Measurements from ENCODE around the gene WWOX. TPM values are rescaled to one million over a fixed set of nuclear protein-coding genes. Genes with fewer than 3 reads are reported as not detected.
A peak's percentile ranks its signal among the peaks of the same experiment; 100 is the strongest.

Gene WWOX
- total RNA-seq, 6 experiments from 2014 or later = 0.46 to 3.4 (median 1.3) TPM

- H3K9me3 Mint-ChIP-seq = peaks cover 62% of the 10 kb centered on the region
- H3K4me3 Mint-ChIP-seq = no peak overlapping the region
- TF ChIP-seq CTCF (IDR thresholded peaks at IDR 0.05) = no peak
- H3K27ac Mint-ChIP-seq = no peak overlapping the region
- DNase-seq = no peak
- no peaks in the 10 kb centered on the region for H3K36me3 Mint-ChIP-seq (ENCODE audit: low read depth)
- no peaks in the 10 kb centered on the region for H3K4me1 Mint-ChIP-seq (ENCODE audit: low read depth)
- no peaks in the 10 kb centered on the region for H3K27me3 Mint-ChIP-seq (ENCODE audit: insufficient read depth)
Measured at GRCh38 chr16:78469787-78470186, 370.3 kb downstream of the WWOX start.

GRCh38 chr16:78473031-78473699 is 373.7 kb downstream of the WWOX start:
- H3K9me3 Mint-ChIP-seq = peaks cover 46% of the 10 kb centered on the region
- no peak overlapping the region for H3K4me3 Mint-ChIP-seq
- no peaks in the 10 kb centered on the region for H3K4me1 Mint-ChIP-seq (ENCODE audit: low read depth)
- no peak for TF ChIP-seq CTCF (IDR thresholded peaks at IDR 0.05)
- DNase-seq = no peak
- H3K36me3 Mint-ChIP-seq (ENCODE audit: low read depth) = no peaks in the 10 kb centered on the region
- H3K27me3 Mint-ChIP-seq (ENCODE audit: insufficient read depth) = no peaks in the 10 kb centered on the region
- no peak overlapping the region for H3K27ac Mint-ChIP-seq

- H3K27me3 Mint-ChIP-seq (ENCODE audit: insufficient read depth) = no peaks in the 10 kb centered on the region
- H3K36me3 Mint-ChIP-seq (ENCODE audit: low read depth) = no peaks in the 10 kb centered on the region
- H3K27ac Mint-ChIP-seq = no peak overlapping the region
- TF ChIP-seq CTCF (IDR thresholded peaks at IDR 0.05) = no peak
- H3K4me3 Mint-ChIP-seq = no peak overlapping the region
- H3K4me1 Mint-ChIP-seq (ENCODE audit: low read depth) = no peaks in the 10 kb centered on the region
- no peak for DNase-seq
- peaks cover 31% of the 10 kb centered on the region for H3K9me3 Mint-ChIP-seq
Measured at GRCh38 chr16:78474762-78475161, 375.3 kb downstream of the WWOX start.

GRCh38 chr16:78476615-78477014 is 377.2 kb downstream of the WWOX start:
- no peak overlapping the region for H3K4me3 Mint-ChIP-seq
- no peak for DNase-seq
- H3K27me3 Mint-ChIP-seq (ENCODE audit: insufficient read depth) = no peaks in the 10 kb centered on the region
- no peaks in the 10 kb centered on the region for H3K4me1 Mint-ChIP-seq (ENCODE audit: low read depth)
- TF ChIP-seq CTCF (IDR thresholded peaks at IDR 0.05) = no peak
- H3K36me3 Mint-ChIP-seq (ENCODE audit: low read depth) = no peaks in the 10 kb centered on the region
- no peak overlapping the region for H3K27ac Mint-ChIP-seq
- peaks cover 32% of the 10 kb centered on the region for H3K9me3 Mint-ChIP-seq

- peak; percentile 49; the same call in 1 of the 2 replicates for TF ChIP-seq CTCF (IDR thresholded peaks at IDR 0.05)
- Mint-ChIP-seq H3K27ac (no peak overlapping the region), H3K4me3 (no peak overlapping the region), H3K9me3 (peaks cover 36% of the 10 kb centered on the region), H3K36me3 (ENCODE audit: low read depth) (no peaks in the 10 kb centered on the region), H3K4me1 (ENCODE audit: low read depth) (no peaks in the 10 kb centered on the region), H3K27me3 (ENCODE audit: insufficient read depth) (no peaks in the 10 kb centered on the region)
- no peak for DNase-seq
Measured at GRCh38 chr16:78478267-78478861, 378.9 kb downstream of the WWOX start.
